ENCODE data around the gene ERCC6. TPM values are rescaled to one million over a fixed set of nuclear protein-coding genes. Genes with fewer than 3 reads are reported as not detected.

ERCC6 gene
- total RNA-seq, 1 donor from 2014 or later, result 15.2 TPM

DNA sequence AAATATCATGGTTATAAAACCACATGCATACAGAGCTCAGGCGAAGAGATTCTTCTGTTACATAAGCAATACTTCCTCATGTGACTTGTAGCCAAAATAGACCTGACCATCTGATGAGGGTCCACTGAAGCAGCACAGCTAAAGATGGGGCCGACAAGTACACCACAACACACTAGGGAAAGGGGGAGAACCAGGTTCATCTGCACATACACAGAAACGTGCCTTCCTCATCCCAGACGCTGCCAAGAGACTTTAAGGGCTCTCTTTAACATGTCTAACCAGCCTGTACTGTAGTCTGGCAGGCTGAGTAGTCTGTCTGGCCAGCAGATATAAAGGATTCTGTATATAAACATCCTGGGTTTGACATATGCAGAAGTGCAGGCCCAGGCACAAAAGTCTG, 30.3 kb downstream of the ERCC6 start:
- Histone ChIP-seq H3K4me3 (no peak overlapping the region), H3K27ac (no peak overlapping the region), H3K27me3 (no peaks in the 10 kb centered on the region), H3K36me3 (no peaks in the 10 kb centered on the region), H3K4me1 (no peaks in the 10 kb centered on the region), H3K9me3 (no peaks in the 10 kb centered on the region)
- intact Hi-C loops (cut with DNase I), result no loop called here
- no peak for DNase-seq (ENCODE audit: extremely low spot score in 2 of 2)
- TF ChIP-seq, protein P1, sequence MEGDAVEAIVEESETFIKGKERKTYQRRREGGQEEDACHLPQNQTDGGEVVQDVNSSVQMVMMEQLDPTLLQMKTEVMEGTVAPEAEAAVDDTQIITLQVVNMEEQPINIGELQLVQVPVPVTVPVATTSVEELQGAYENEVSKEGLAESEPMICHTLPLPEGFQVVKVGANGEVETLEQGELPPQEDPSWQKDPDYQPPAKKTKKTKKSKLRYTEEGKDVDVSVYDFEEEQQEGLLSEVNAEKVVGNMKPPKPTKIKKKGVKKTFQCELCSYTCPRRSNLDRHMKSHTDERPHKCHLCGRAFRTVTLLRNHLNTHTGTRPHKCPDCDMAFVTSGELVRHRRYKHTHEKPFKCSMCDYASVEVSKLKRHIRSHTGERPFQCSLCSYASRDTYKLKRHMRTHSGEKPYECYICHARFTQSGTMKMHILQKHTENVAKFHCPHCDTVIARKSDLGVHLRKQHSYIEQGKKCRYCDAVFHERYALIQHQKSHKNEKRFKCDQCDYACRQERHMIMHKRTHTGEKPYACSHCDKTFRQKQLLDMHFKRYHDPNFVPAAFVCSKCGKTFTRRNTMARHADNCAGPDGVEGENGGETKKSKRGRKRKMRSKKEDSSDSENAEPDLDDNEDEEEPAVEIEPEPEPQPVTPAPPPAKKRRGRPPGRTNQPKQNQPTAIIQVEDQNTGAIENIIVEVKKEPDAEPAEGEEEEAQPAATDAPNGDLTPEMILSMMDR (IDR thresholded peaks at IDR 0.05), result no peak
- TF ChIP-seq POLR2A (IDR thresholded peaks at IDR 0.05), result no peak
- no peak for TF ChIP-seq POLR2AphosphoS5 (IDR thresholded peaks at IDR 0.05; ENCODE audit: insufficient read depth in 1 of 2, low read depth in 1 of 2)

DNA sequence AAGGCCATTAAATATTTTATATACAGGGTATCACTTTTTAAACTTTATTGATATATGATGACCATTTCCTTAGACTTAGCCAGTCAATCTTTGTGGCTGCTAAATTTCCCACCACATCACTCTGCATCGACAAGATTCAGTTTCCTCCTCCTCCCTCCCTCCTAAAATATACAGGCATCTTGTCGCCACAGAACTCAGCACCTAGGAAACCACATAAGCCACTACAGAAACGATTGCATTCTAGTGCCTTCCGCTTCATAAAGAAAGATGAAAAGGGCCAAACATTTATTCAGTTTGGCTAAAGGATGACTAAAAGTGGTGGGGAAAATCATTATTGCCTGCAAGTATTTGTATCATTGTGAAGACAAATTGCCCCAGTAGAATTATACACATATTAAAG, 30.7 kb downstream of the ERCC6 start:
- intact Hi-C loops (cut with DNase I), result no loop called here
- H3K4me1 ChIP-seq, result no peaks in the 10 kb centered on the region
- DNase-seq (ENCODE audit: extremely low spot score in 2 of 2), result no peak
- no peaks in the 10 kb centered on the region for H3K36me3 ChIP-seq
- no peaks in the 10 kb centered on the region for H3K9me3 ChIP-seq
- H3K4me3 ChIP-seq, result no peak overlapping the region
- H3K27ac ChIP-seq, result no peak overlapping the region
- H3K27me3 ChIP-seq, result no peaks in the 10 kb centered on the region
- TF ChIP-seq POLR2A (IDR thresholded peaks at IDR 0.05) (no peak), POLR2AphosphoS5 (IDR thresholded peaks at IDR 0.05; ENCODE audit: insufficient read depth in 1 of 2, low read depth in 1 of 2) (no peak)
- TF ChIP-seq, protein P1 (IDR thresholded peaks at IDR 0.05), result no peak

DNA sequence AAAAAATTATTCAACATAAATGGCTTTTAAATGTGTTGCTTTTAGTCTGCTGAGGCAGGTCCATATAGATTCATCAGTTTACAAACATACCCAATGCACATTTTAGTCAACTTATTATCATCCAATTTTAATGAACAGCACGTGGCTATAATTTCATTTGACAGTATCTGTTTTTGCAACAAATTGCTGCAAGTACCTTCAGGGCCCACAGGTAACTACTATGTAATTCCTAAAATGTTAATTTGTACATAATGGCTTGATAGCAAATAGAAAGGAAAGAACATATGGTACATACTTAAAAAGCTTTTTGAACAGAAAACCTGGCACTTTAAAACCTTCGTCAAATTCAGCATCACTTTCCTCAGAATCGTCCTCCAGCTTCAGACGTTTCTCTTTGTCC, 33.3 kb downstream of the ERCC6 start:
- Histone ChIP-seq H3K4me3 (no peak overlapping the region), H3K4me1 (no peaks in the 10 kb centered on the region), H3K27me3 (no peaks in the 10 kb centered on the region), H3K36me3 (no peaks in the 10 kb centered on the region), H3K27ac (no peak overlapping the region), H3K9me3 (no peaks in the 10 kb centered on the region)
- no peak for DNase-seq (ENCODE audit: extremely low spot score in 2 of 2)
- intact Hi-C loops (cut with DNase I), result no loop called here
- no peak for TF ChIP-seq POLR2A (IDR thresholded peaks at IDR 0.05)
- no peak for TF ChIP-seq POLR2AphosphoS5 (IDR thresholded peaks at IDR 0.05; ENCODE audit: insufficient read depth in 1 of 2, low read depth in 1 of 2)
- TF ChIP-seq, protein P1 (IDR thresholded peaks at IDR 0.05), result no peak

DNA sequence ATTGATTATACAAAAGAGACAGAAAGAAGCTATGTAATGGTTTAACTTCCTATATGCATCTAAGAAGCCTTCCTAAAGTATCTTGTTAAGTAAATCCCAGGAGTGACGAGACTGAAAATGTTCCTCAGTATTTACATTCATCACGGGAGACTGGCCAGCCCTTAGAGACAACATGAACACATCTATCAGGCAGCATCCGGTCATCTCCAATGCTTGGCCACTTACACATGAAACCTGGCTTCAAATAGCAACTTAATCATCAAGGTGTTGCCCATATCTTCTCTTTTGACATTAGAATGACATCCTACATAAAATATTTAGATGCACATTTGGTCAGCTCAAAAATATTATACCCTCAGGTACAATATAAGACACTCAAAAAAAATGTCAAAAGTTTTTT, 33.8 kb downstream of the ERCC6 start:
- H3K27me3 ChIP-seq, result no peaks in the 10 kb centered on the region
- H3K4me1 ChIP-seq, result no peaks in the 10 kb centered on the region
- no peak for DNase-seq (ENCODE audit: extremely low spot score in 2 of 2)
- H3K9me3 ChIP-seq, result no peaks in the 10 kb centered on the region
- intact Hi-C loops (cut with DNase I), result no loop called here
- H3K4me3 ChIP-seq, result no peak overlapping the region
- no peak overlapping the region for H3K27ac ChIP-seq
- H3K36me3 ChIP-seq, result no peaks in the 10 kb centered on the region
- TF ChIP-seq, protein P1 (IDR thresholded peaks at IDR 0.05), result no peak

DNA sequence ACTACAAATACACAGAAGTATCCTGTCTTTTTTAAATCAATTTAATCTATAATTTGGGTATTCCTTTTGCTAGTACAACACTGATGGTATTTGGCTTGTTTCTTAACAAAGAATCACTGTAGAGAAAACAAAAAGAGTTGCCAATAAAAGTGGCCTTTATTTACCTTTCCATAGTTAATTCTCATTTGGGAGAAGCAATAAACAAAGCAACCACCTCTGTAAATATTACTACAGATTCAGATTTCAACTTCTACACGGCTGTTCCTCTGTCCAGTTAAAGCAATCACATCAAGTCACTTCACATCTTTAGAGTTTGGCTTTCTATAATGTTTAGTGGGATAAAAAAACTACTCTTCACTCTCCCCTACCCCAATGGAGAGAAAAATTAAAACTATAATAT, 34.4 kb downstream of the ERCC6 start:
- H3K9me3 ChIP-seq, result no peaks in the 10 kb centered on the region

DNA sequence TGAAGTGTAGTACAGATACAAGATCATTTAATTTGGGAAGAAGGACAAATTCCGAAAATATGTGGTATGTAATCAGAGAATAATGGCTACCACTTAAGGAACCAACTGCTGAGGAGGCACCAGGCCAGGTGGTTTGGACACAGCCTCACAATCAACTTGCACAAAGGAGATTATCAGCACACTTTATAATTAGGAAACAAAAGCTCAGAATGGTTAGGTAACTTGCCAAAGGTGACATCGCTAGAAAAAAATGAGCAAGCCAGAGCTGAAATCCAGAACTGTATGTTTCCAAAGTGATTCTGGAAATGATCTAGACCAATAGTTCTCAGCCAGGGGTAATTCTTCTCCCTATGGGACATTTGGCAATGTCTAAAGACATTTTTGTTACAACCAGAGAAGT, 36.6 kb downstream of the ERCC6 start:
- no peaks in the 10 kb centered on the region for H3K36me3 ChIP-seq
- no peak overlapping the region for H3K27ac ChIP-seq
- intact Hi-C loops (cut with DNase I), result no loop called here
- TF ChIP-seq POLR2A (IDR thresholded peaks at IDR 0.05) (no peak), POLR2AphosphoS5 (IDR thresholded peaks at IDR 0.05; ENCODE audit: insufficient read depth in 1 of 2, low read depth in 1 of 2) (no peak)
- TF ChIP-seq, protein P1 (IDR thresholded peaks at IDR 0.05), result no peak
- H3K27me3 ChIP-seq, result no peaks in the 10 kb centered on the region
- DNase-seq (ENCODE audit: extremely low spot score in 2 of 2), result no peak
- H3K9me3 ChIP-seq, result no peaks in the 10 kb centered on the region
- no peak overlapping the region for H3K4me3 ChIP-seq
- H3K4me1 ChIP-seq, result no peaks in the 10 kb centered on the region

More for the DNA sequence above, 34.4 kb downstream of the ERCC6 start:
- Histone ChIP-seq H3K27me3 (no peaks in the 10 kb centered on the region), H3K4me3 (no peak overlapping the region), H3K36me3 (no peaks in the 10 kb centered on the region), H3K27ac (no peak overlapping the region), H3K4me1 (no peaks in the 10 kb centered on the region)
- TF ChIP-seq POLR2A (IDR thresholded peaks at IDR 0.05) (no peak), POLR2AphosphoS5 (IDR thresholded peaks at IDR 0.05; ENCODE audit: insufficient read depth in 1 of 2, low read depth in 1 of 2) (no peak)
- intact Hi-C loops (cut with DNase I), result no loop called here
- no peak for DNase-seq (ENCODE audit: extremely low spot score in 2 of 2)

Data from vagina (tissue), 2 donors.